DOHH2 (cell line): ENCODE measurements around the gene FAIM.

Experiments
- EZH2phosphoT487 ChIP-seq: fragments of 200-600 bp; sonication (generic); IDR thresholded peaks from 2 replicates; pipeline ENCODE4 v1.6.1; 2017; ENCODE audit warnings: borderline replicate concordance, mild to moderate bottlenecking, antibody characterized with exemption, low read length, moderate library complexity, mixed read lengths
- TF ChIP-seq, protein P1 (sequence below): fragments of 200-600 bp; sonication (generic); IDR thresholded peaks from one replicate; pipeline ENCODE4 v1.5.1; 2014; ENCODE audit warnings: antibody characterized with exemption, mild to moderate bottlenecking, low read depth, low read length; ENCODE audit not compliant: poor library complexity, severe bottlenecking

GRCh38 chr3:138668107-138668506 is 59.5 kb downstream of the FAIM start:
- TF ChIP-seq, protein P1, sequence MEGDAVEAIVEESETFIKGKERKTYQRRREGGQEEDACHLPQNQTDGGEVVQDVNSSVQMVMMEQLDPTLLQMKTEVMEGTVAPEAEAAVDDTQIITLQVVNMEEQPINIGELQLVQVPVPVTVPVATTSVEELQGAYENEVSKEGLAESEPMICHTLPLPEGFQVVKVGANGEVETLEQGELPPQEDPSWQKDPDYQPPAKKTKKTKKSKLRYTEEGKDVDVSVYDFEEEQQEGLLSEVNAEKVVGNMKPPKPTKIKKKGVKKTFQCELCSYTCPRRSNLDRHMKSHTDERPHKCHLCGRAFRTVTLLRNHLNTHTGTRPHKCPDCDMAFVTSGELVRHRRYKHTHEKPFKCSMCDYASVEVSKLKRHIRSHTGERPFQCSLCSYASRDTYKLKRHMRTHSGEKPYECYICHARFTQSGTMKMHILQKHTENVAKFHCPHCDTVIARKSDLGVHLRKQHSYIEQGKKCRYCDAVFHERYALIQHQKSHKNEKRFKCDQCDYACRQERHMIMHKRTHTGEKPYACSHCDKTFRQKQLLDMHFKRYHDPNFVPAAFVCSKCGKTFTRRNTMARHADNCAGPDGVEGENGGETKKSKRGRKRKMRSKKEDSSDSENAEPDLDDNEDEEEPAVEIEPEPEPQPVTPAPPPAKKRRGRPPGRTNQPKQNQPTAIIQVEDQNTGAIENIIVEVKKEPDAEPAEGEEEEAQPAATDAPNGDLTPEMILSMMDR, result no peak
- no peak for TF ChIP-seq EZH2phosphoT487
